HG03139 (cell line): ENCODE results near the gene OR7E24.
"Not testable (repeated sequence)": the region's sequence is repeated elsewhere in the genome, so short reads cannot be mapped to it uniquely, and the experiment has no call there.

ENCODE experiments used
- ATAC-seq: cut with Tn5 transposase; IDR thresholded peaks from one replicate; pipeline ENCODE4 v1.9.1; 2021; ENCODE audit not compliant: unreplicated experiment

The OR7E24 gene

DNA sequence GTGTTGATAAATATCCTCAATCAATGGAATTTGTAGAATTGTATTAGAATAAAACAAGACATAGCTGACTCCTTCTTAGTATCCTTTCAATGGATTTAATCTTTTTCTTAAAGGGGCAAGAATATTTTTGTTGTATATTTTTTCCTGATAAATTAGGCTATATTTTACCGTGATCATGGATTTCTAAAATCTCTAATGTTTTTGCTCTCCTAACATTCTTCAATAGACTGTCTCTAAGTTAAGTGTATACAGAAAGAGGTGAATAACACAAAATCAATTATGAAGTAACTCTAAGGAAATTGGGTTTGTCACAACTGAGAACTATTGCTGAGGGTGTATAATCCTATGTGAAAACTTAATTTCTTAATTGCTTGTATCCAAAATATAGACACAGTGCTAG lies at the start of gene OR7E24:
OR7E24 (plus strand) TSS at position 301 of the 400 bp plus-strand sequence. CDS start 114 bp downstream, outside the sequence.
- no peak for ATAC-seq

DNA sequence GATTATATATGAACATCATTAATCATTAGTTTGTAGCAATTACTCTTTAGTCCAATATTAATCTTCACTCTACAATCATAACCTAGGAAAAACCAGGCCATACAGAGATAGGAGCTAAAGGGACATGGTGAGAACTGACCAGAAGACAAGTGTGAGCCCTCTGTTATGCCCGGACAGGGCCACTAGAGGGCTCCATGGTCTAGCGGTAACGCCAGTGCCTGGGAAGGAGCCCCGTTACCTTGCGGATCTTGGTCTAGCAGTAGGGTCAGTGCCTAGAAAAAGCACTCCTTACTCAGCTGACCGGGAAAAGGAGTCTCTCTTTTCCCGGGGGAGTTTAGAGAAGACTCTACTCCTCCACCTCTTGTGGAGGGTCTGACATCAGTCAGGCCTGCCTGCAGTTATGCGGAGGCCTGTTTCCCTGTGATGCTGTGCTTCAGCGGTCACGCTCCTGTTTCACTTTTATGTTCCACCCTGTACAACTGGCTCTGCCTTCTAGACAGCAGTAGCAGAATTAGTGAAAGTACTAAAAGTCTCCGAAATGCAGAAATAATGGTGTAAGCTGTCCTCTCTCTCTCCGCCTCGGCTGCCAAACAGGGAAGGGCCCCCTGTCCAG lies 45.1 kb upstream of the OR7E24 start:
- ATAC-seq: no peak

GRCh38 chr19:9219489-9219888 lies 31.2 kb upstream of the OR7E24 start, which contains the start of gene OR7D4:
OR7D4 (minus strand) TSS chr19:9219589; CDS start chr19:9214837, 4,752 bp downstream.
- no peak for ATAC-seq

DNA sequence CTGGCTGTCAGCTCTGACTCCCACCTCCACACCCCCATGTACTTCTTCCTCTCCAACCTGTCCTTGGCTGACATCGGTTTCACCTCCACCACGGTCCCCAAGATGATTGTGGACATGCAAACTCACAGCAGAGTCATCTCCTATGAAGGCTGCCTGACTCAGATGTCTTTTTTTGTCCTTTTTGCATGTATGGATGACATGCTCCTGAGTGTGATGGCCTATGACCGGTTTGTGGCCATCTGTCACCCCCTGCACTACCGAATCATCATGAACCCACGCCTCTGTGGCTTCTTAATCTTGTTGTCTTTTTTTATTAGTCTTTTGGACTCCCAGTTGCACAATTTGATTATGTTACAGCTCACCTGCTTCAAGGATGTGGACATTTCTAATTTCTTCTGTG lies 506 bp downstream of the OR7E24 start:
- ATAC-seq: no peak

GRCh38 chr19:9283485-9283884 lies 32.8 kb downstream of the OR7E24 start:
- not testable (repeated sequence) for ATAC-seq

DNA sequence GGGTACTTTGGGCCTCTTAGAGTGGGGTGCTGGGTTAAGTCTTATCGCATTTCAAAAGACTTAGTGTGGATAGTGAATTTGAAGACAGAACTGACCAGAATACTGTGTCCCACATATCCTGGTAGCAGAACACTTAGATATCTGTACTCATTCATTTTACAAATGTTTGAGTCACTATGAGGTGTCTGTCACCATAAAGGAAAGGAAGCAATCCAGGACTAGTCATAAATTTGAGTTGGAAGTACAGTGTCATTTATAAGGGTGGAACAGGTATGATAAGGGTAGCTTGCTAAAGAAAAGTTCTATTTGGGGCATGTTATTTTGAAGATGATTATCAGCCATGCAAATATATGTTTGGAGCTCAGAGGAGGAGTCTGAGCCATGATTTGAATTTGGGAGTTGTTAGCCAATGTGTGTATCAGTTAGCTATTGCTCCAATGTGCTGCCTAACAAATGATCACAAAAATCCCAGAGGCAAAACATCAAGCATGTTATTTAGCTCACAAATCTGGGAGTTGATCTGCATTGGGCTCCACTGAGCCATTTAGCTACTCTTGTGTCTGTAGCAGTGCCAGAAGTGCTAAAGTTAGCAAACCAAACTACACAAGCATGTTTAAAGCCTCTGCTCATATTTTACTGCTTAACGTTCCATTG lies 38.6 kb downstream of the OR7E24 start:
- ATAC-seq: no peak

DNA sequence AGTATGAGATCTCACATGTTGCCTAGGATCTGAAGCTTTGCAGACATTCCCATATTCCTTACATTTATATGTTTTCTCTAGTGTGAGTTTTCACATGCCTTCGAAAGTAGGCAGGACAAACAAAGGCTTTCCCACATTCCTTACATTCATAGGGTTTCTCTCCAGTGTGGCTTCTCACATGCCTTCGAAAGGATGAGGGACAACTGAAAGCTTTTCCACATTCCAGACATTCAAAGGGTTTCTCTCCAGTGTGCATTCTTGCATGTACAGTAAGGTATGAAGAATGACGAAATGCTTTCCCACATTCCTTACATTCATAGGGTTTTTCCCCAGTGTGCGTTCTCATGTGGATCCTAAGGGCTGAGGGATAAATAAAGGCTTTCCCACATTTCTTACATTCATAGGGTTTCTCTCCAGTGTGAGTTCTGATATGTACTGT lies 44.7 kb downstream of the OR7E24 start:
- no peak for ATAC-seq

GRCh38 chr19:9296336-9296735 lies 45.6 kb downstream of the OR7E24 start:
- ATAC-seq: no peak
